ENCODE results near the gene SCYGR6. TPM values are rescaled to one million over a fixed set of nuclear protein-coding genes. Genes with fewer than 3 reads are reported as not detected.
"Not testable (repeated sequence)": the region's sequence is repeated elsewhere in the genome, so short reads cannot be mapped to it uniquely, and the experiment has no call there.

The SCYGR6 gene
- total and polyA plus RNA-seq, 4 donors = not detected

DNA sequence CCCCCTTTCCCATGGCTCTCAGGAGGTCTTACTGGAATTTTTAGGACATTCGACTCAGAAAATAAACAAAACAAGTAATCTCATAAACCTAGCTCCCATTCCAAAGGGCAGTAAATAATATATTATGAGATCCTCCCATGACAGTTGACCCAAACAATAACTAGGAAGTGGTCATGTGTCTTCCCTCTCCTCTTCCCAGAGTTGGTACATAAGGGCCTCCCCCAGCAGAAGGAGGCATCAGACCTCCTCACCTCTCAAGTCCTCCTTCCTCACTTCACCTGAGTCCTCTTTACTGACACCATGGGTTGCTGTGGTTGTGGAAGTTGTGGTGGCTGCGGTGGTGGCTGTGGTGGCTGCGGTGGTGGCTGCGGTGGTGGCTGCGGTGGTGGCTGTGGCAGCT, 3.5 kb upstream of the SCYGR6 start, which contains the start of gene SCYGR7:
TSS of gene SCYGR7 (plus strand) at position 301 of the 400 bp plus-strand sequence. CDS start at position 301, 0 bp downstream.
- no peaks in the 10 kb centered on the region for H3K4me1 ChIP-seq (ENCODE audit: control insufficient read depth in 4 of 4, insufficient read depth in 4 of 4, low read length in 3 of 4)
- WGBS = 91% methylated on average over 5 of the region's 5 CpGs
- DNase-seq (ENCODE audit: low spot score) = no peak

GRCh38 chr2:227722821-227723220, 1.7 kb downstream of the SCYGR6 start:
- WGBS = 65% methylated on average over 7 of the region's 7 CpGs
- not testable (repeated sequence) for H3K9me3 ChIP-seq (ENCODE audit: control insufficient read depth in 4 of 4, low read length in 3 of 4); H3K27me3 ChIP-seq (ENCODE audit: control insufficient read depth in 4 of 4, insufficient read depth in 4 of 4, low read length in 3 of 4); H3K9ac ChIP-seq (ENCODE audit: low read depth in 1 of 2, low read length in 2 of 2); H3K4me1 ChIP-seq (ENCODE audit: control insufficient read depth in 4 of 4, insufficient read depth in 4 of 4, low read length in 3 of 4); H3K27ac ChIP-seq (ENCODE audit: low read depth in 1 of 2, low read length in 2 of 2); DNase-seq (ENCODE audit: low spot score); H3K4me3 ChIP-seq (ENCODE audit: low read depth in 1 of 3, low read length in 3 of 3); H3K36me3 ChIP-seq (ENCODE audit: control insufficient read depth in 4 of 4, insufficient read depth in 3 of 4, low read depth in 1 of 4, low read length in 3 of 4)

More for the DNA sequence above, 3.5 kb upstream of the SCYGR6 start, which contains the start of gene SCYGR7:
- Histone ChIP-seq H3K4me3 (ENCODE audit: low read depth in 1 of 3, low read length in 3 of 3) (no peak within 1 kb of the TSS), H3K9ac (ENCODE audit: low read depth in 1 of 2, low read length in 2 of 2) (no peak within 1 kb of the TSS), H3K36me3 (ENCODE audit: control insufficient read depth in 4 of 4, insufficient read depth in 3 of 4, low read depth in 1 of 4, low read length in 3 of 4) (no peaks in the 10 kb centered on the region), H3K27me3 (ENCODE audit: control insufficient read depth in 4 of 4, insufficient read depth in 4 of 4, low read length in 3 of 4) (no peaks in the 10 kb centered on the region), H3K27ac (ENCODE audit: low read depth in 1 of 2, low read length in 2 of 2) (no peak within 1 kb of the TSS), H3K9me3 (ENCODE audit: control insufficient read depth in 4 of 4, low read length in 3 of 4) (no peaks in the 10 kb centered on the region)
- TF ChIP-seq YY1 (IDR thresholded peaks at IDR 0.05) (no peak), HNF4A (conservative IDR thresholded peaks at IDR 0.05) (no peak), EGR1 (IDR thresholded peaks at IDR 0.05; ENCODE audit: low read depth in 2 of 2) (no peak), RXRA (IDR thresholded peaks at IDR 0.05) (no peak), JUND (IDR thresholded peaks at IDR 0.05) (no peak), RAD21 (IDR thresholded peaks at IDR 0.05) (no peak)

GRCh38 chr2:227720680-227721079, 3.9 kb downstream of the SCYGR6 start:
- Histone ChIP-seq H3K27ac (ENCODE audit: low read depth in 1 of 2, low read length in 2 of 2) (no peak overlapping the region), H3K9ac (ENCODE audit: low read depth in 1 of 2, low read length in 2 of 2) (no peak overlapping the region), H3K4me1 (ENCODE audit: control insufficient read depth in 4 of 4, insufficient read depth in 4 of 4, low read length in 3 of 4) (peaks cover 6 to 21% (median 6%) of the 10 kb centered on the region in 4 donors), H3K36me3 (ENCODE audit: control insufficient read depth in 4 of 4, insufficient read depth in 3 of 4, low read depth in 1 of 4, low read length in 3 of 4) (no peaks in the 10 kb centered on the region), H3K4me3 (ENCODE audit: low read depth in 1 of 3, low read length in 3 of 3) (no peak overlapping the region), H3K27me3 (ENCODE audit: control insufficient read depth in 4 of 4, insufficient read depth in 4 of 4, low read length in 3 of 4) (no peaks in the 10 kb centered on the region), H3K9me3 (ENCODE audit: control insufficient read depth in 4 of 4, low read length in 3 of 4) (no peaks in the 10 kb centered on the region)
- DNase-seq (ENCODE audit: low spot score) = no peak
- no peak for TF ChIP-seq YY1 (IDR thresholded peaks at IDR 0.05)
- no peak for TF ChIP-seq ATF3 (IDR thresholded peaks at IDR 0.05)
- TF ChIP-seq RXRA (IDR thresholded peaks at IDR 0.05) = no peak
- no peak for TF ChIP-seq FOXA1 (IDR thresholded peaks at IDR 0.05)
- no peak for TF ChIP-seq GABPA (IDR thresholded peaks at IDR 0.05 in 1 of 2, conservative IDR thresholded peaks at IDR 0.05 in 1 of 2)
- no peak for TF ChIP-seq RAD21 (IDR thresholded peaks at IDR 0.05)
- TF ChIP-seq JUND (IDR thresholded peaks at IDR 0.05) = no peak
- TF ChIP-seq, protein P1, sequence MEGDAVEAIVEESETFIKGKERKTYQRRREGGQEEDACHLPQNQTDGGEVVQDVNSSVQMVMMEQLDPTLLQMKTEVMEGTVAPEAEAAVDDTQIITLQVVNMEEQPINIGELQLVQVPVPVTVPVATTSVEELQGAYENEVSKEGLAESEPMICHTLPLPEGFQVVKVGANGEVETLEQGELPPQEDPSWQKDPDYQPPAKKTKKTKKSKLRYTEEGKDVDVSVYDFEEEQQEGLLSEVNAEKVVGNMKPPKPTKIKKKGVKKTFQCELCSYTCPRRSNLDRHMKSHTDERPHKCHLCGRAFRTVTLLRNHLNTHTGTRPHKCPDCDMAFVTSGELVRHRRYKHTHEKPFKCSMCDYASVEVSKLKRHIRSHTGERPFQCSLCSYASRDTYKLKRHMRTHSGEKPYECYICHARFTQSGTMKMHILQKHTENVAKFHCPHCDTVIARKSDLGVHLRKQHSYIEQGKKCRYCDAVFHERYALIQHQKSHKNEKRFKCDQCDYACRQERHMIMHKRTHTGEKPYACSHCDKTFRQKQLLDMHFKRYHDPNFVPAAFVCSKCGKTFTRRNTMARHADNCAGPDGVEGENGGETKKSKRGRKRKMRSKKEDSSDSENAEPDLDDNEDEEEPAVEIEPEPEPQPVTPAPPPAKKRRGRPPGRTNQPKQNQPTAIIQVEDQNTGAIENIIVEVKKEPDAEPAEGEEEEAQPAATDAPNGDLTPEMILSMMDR (IDR thresholded peaks at IDR 0.05; ENCODE audit: low read depth, low read length, missing input control) = no peak
- TF ChIP-seq FOXA2 (IDR thresholded peaks at IDR 0.05) = no peak
- no peak for TF ChIP-seq REST (IDR thresholded peaks at IDR 0.05)
- TF ChIP-seq HNF4G (IDR thresholded peaks at IDR 0.05) = no peak
- TF ChIP-seq ZBTB33 (IDR thresholded peaks at IDR 0.05) = no peak
- no peak for TF ChIP-seq SP1 (IDR thresholded peaks at IDR 0.05)
- TF ChIP-seq TAF1 (conservative IDR thresholded peaks at IDR 0.05) = no peak
- no peak for TF ChIP-seq HNF4A (conservative IDR thresholded peaks at IDR 0.05)
- TF ChIP-seq EGR1 (IDR thresholded peaks at IDR 0.05; ENCODE audit: low read depth in 2 of 2) = no peak
- TF ChIP-seq, protein P2, sequence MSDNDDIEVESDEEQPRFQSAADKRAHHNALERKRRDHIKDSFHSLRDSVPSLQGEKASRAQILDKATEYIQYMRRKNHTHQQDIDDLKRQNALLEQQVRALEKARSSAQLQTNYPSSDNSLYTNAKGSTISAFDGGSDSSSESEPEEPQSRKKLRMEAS (IDR thresholded peaks at IDR 0.05) = no peak
- no peak for TF ChIP-seq NR2F2 (IDR thresholded peaks at IDR 0.05)
- 94% methylated on average over 4 of the region's 4 CpGs for WGBS
